Non-pigmented ciliary epithelial cell (primary cell): Measurements from ENCODE around the gene PNPLA2.

Experiments used
- DNase-seq: peaks from one replicate; pipeline ENCODE4 v3.0.0-alpha.2; 2010; ENCODE audit warnings: low read depth

Gene PNPLA2

GRCh38 chr11:818396-819128 is at the start of gene PNPLA2:
Gene PNPLA2 (plus strand): TSS chr11:818914. CDS start chr11:819719, 805 bp downstream.
- DNase-seq: no peak

- no peak for DNase-seq
Observed at GRCh38 chr11:769887-770641, 48.6 kb upstream of the PNPLA2 start.

DNA sequence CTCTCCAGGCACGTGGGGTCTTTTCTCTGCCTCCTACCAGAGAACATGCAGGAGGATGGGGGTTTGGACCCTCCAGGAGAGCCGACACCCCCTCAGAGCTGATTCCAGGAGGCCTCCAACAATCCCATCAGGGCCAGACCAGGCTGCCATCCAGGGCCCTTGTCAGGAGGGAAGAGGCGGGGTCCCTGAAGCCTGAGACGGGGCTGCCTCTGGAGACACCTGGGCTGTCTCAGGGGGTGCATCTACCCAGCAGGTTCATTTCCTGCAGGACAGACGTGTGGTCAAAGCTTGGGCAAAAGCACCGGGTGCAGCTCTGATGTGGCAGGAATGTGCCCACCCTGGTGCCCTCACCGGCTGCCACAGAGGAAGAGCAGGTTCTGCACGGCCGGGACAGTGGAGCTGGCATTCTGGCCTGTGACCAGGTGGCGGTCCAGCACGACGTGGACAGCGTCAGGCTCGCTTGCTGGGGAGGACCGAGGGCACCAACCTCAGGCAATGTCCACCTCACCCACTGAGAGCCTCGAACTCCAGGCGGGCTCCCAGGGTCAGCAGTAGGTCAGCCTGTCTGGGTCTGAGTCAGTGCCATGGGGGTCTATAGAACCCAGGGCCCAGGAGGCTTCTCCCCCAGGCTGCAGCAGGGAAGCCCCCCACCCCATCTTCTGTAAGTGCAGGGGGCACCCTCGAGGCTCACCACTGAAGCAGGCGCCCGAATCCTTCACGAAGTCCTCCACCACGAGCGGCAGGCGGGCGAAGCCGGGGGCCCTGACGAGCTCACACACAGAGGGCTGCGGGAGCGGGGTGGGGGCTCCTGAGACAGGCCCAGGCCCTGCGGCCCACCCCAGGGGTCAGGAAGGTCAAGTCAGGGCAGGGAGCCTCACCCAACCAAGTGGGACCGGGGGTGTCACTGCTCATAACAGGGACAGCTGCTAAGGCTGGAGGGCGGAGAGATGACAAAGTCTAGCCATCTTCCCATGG is 47.8 kb upstream of the PNPLA2 start:
- DNase-seq: no peak

- no peak for DNase-seq
Observed at GRCh38 chr11:771617-772204, 47.0 kb upstream of the PNPLA2 start.

- no peak for DNase-seq
Observed at GRCh38 chr11:772429-773390, 46.0 kb upstream of the PNPLA2 start.

DNA sequence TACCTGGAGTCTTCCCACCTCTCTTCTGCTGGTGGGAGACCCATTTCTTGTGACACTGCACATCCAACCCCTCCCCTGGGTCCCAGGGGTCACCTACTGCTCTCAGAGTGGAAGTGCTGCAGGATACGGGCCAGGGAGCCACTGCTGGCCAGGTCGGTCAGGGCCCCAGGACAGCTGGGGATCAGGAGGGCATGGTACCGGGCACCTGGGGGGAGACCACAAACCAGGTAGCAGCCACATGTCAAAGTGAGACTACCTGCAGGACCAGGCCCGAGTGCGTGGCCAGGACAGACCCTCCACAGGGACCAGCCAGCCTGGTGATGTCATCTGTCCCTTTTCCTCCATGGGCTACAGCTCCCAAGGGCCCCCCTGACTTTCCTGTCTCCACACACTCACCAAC is 45.3 kb upstream of the PNPLA2 start:
- DNase-seq: no peak

- DNase-seq: no peak
Observed at GRCh38 chr11:773830-774229, 44.9 kb upstream of the PNPLA2 start.

- no peak for DNase-seq
Observed at GRCh38 chr11:774873-775592, 43.7 kb upstream of the PNPLA2 start.

GRCh38 chr11:776263-776560 is 42.5 kb upstream of the PNPLA2 start:
- no peak for DNase-seq

GRCh38 chr11:776561-777287 is 42.0 kb upstream of the PNPLA2 start:
- no peak for DNase-seq

DNA sequence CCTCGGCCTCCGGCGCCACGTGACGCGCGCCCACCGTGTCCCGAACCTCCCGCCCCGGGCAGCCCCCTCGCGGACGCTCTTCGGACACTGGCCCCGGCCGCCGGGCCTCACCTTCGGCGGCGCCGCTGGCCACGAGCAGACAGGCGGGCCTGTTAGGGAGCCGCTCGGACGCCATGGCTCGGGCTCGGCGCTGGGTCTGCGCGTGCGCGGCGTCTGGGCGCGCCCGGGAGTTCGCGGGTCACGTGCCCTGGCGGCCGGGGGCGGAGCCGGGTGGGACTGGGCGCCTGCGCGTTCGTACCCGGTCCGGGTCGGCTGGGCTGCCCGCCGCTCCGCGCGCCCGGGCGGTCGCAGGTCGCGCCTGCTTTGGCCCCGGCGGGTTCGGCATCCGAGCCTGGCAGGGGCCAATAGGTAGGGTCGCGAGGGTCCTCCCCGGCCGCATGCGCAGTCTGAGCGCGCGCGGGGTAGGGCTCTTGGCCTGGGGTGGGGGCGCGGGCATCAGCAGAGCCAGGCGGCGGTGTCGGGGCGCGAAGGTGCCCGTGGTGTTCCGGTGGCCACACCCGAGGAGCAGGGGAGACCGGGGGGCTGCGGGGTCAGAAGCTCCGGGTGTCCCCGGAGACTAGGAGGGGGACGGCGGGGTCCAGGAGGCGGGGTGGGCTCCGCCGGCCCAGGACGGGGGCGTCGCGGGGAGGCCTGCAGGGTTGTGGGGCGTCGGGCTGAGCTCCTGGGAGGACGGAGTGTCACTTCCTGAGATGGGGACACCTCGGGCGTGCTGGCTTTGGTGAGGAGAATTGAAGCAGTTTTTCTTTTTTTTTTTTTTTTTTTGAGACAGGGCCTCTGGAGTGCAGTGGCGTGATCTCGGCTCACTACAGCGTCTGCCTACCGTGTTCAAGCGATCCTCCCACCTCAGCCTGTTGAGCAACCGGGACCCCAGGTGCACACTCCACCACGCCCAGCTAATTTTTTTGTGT is 41.1 kb upstream of the PNPLA2 start, which contains the start of gene GATD1:
GATD1 (minus strand) TSS at position 200 of the 968 bp plus-strand sequence; CDS start at position 175, 25 bp downstream.
- DNase-seq: no peak

DNA sequence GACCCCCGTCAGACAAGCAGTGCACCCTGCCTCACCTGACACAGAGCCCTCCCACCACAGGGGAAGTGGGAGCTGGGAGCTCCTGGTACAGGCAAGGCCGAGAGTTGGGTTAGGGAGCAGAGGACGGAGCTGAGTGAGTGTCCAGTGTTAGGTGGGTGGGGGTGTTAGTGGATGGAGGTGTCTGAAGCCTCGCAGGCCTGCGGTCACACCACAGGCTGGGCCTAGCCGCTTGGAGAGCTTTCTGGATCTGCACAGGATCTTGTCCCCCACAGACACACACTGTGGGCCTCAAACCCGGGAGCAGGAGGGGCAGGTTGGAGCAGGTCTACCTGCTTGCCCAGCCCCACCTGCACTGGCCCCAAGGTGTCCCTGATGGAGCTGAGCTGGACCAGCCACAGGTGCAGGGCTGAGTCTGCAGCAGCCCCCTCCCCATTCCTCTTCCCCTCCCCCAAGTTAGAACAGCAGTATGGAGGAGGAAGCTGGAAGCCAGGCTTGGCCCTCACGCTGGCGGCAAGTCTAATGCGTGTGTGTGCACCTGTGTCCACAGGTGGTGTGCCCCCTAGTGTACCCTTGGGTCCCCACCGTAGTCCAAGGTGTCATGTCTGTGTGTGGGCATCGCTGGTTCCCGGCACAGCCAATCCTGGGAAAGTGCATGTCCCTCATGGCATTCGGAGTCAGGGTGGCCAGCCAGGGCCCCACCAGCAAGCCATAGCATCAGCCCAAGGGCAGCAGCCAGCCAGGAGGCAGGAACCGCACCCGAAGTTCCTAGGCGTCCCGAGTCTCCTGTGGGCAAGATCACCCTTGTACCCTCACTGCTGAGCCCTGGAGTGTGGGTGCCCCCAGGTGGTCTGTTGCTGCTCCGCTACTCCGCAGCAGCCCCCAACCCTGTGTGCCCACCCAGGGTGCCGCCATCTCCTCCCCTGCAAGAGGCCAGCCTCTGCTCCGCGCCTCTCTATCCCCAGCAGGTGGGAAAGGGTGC is 39.4 kb upstream of the PNPLA2 start:
- no peak for DNase-seq

DNA sequence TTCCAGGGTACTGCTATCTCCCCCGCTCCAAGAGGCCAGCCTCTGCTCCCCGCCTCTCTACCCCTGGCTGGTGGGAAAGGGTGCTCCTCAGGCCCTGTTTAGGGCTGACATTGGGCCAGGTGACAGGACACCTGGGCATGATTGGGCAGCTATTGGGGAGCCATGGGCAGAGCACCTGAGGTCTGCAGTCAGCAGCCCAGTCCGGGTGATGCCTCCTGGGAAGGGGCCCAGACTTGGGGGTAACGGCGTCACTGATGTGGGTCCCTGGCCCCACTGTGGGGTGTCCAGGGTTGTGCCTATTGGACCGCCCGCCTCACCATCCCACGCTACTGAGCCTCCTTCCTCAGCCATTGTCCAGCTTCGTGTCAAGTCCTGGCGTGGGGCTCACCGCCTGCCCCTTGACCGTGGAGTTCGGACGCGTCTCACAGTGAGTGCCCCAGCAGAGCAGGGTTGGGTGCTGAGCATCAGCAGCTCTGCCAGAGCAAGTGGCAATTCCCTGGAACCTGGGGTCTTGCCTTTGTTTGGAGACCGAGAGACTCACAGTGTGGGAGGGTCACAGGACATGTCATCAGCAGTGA is 38.7 kb upstream of the PNPLA2 start:
- no peak for DNase-seq

GRCh38 chr11:782264-783174 is 36.2 kb upstream of the PNPLA2 start:
- no peak for DNase-seq

DNA sequence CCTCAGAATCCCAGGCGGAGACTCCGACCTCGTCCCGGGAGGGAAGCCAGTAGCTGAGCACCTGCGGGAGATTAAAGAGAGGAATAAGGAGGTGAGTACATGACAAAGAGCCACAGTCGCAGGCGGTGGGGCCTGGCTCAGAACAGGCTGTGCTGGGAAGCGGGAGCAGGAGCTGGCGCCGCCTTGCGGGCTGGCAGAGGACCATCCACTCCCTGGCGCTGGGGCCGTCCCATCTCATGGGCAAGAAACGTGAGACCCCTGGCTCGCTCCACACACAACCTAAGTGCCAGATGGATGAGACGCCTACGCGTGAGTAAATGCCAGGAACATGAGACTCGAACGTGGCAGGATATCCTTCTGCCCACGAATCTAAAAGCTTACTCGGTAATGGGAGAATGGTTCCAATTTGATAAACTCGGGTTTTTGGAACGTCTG is 35.1 kb upstream of the PNPLA2 start:
- DNase-seq: no peak
